ENCODE data around the gene PRKCE.

GRCh38 chr2:45836316-45836715 lies 184.8 kb downstream of the PRKCE start:
- no peak for TF ChIP-seq CTCF (conservative IDR thresholded peaks at IDR 0.05 in 1 of 2, IDR thresholded peaks at IDR 0.05 in 1 of 2; ENCODE audit: extremely low read depth in 1 of 2, insufficient read depth in 1 of 2, low read depth in 1 of 2, low read length in 2 of 2)
- no peak for TF ChIP-seq EZH2 (IDR thresholded peaks at IDR 0.05; ENCODE audit: borderline replicate concordance, low read length)

All from mammary epithelial cell (primary cell).